Choroid plexus epithelial cell (primary cell): Measurements from ENCODE around the gene PYGL.
A peak's percentile ranks its signal among the peaks of the same experiment; 100 is the strongest.
"Not testable (repeated sequence)": the region's sequence is repeated elsewhere in the genome, so short reads cannot be mapped to it uniquely, and the experiment has no call there.

Experiments
- DNase-seq: peaks from one replicate; pipeline ENCODE4 v3.0.0-alpha.2; 2010; ENCODE audit warnings: low read depth
- H3K4me3 ChIP-seq: 2 replicates; pipeline ENCODE4 v1.5.1; 2011; ENCODE audit warnings: low read depth, mild to moderate bottlenecking, control low read depth, low read length, moderate library complexity
- TF ChIP-seq, protein P1 (sequence below): conservative IDR thresholded peaks from 2 replicates; pipeline ENCODE4 v1.5.1; 2011; ENCODE audit warnings: low read depth, mild to moderate bottlenecking, control low read depth, inconsistent platforms, low read length, moderate library complexity

Gene PYGL

GRCh38 chr14:50967103-50967502, 22.8 kb upstream of the PYGL start:
- no peak overlapping the region for H3K4me3 ChIP-seq
- TF ChIP-seq, protein P1, sequence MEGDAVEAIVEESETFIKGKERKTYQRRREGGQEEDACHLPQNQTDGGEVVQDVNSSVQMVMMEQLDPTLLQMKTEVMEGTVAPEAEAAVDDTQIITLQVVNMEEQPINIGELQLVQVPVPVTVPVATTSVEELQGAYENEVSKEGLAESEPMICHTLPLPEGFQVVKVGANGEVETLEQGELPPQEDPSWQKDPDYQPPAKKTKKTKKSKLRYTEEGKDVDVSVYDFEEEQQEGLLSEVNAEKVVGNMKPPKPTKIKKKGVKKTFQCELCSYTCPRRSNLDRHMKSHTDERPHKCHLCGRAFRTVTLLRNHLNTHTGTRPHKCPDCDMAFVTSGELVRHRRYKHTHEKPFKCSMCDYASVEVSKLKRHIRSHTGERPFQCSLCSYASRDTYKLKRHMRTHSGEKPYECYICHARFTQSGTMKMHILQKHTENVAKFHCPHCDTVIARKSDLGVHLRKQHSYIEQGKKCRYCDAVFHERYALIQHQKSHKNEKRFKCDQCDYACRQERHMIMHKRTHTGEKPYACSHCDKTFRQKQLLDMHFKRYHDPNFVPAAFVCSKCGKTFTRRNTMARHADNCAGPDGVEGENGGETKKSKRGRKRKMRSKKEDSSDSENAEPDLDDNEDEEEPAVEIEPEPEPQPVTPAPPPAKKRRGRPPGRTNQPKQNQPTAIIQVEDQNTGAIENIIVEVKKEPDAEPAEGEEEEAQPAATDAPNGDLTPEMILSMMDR: no peak
- peak; percentile 32 for DNase-seq

GRCh38 chr14:50964683-50965390, 20.6 kb upstream of the PYGL start:
- no peak overlapping the region for H3K4me3 ChIP-seq
- TF ChIP-seq, protein P1: no peak
- DNase-seq: peak; percentile 99

- TF ChIP-seq, protein P1: no peak
- no peak for DNase-seq
- H3K4me3 ChIP-seq: no peak overlapping the region
Measured at GRCh38 chr14:50963919-50964318, 19.6 kb upstream of the PYGL start.

DNA sequence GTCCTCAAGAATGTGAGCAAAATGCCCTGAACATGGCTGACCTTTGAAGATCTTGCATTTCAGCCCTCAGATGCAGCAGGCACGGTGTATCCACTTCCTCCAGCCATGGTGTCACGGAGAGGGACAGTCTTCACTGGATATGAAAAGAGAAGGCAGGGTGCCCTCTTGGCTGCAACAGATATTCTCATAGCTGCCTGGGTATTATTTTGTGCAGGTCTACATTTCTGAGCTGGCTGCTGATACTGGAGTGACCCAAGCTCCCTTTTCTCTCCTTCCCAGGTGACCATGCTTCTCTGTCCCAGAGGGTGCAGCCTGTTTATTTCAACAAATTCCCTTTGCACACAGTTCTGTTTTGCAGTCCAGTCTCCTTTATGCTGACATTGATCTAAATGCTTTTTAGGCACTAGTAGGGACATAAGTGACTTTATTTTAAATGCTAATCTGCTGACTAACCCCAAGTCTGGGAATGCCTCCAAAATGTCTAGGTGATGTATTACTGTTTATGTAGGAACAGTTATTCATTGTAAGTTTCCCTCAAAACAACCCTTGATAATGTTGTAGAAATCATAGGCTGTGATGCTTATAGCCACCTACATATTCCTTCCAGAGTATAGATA, 17.4 kb upstream of the PYGL start:
- H3K4me3 ChIP-seq: no peak overlapping the region
- TF ChIP-seq, protein P1: no peak
- peak; percentile 85 for DNase-seq

- H3K4me3 ChIP-seq: no peak overlapping the region
- TF ChIP-seq, protein P1: no peak
- peak; percentile 82 for DNase-seq
Measured at GRCh38 chr14:50957296-50957695, 13.0 kb upstream of the PYGL start.

DNA sequence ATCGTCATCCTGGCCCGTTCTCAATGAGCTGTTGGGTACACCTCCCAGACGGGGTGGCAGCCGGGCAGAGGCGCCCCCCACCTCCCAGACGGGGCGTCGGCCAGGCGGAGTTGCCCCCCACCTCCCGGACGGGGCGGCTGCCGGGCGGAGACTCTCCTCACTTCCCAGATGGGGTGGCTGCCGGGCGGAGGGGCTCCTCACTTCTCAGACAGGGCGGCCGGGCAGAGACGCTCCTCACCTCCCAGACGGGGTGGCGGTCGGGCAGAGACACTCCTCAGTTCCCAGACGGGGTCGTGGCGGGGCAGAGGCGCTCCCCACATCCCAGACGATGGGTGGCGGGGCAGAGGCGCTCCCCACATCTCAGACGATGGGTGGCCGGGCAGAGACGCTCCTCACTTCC, 12.1 kb upstream of the PYGL start:
- H3K4me3 ChIP-seq, DNase-seq: not testable (repeated sequence)

- H3K4me3 ChIP-seq: no peak overlapping the region
- DNase-seq: peak; percentile 97
- TF ChIP-seq, protein P1: peak; percentile 67
Measured at GRCh38 chr14:50955373-50956043, 11.2 kb upstream of the PYGL start.
